Mesothelial cell of epicardium (in vitro differentiated cells): ENCODE measurements around the gene ARL3. TPM values are rescaled to one million over a fixed set of nuclear protein-coding genes. Genes with fewer than 3 reads are reported as not detected.

Experiments used
- DNase-seq, 2 experiments: peaks; one replicate each; pipeline ENCODE4 v3.0.0; 2021; ENCODE audit warnings: low spot score in 2 of 2; ENCODE audit not compliant: unreplicated experiment in 2 of 2
- H3K27ac Mint-ChIP-seq: 2 replicates; pipeline ENCODE4 v1.8.0; 2021; ENCODE audit warnings: mixed read lengths
- H3K27me3 Mint-ChIP-seq: 2 replicates; pipeline ENCODE4 v1.8.0; 2021; ENCODE audit warnings: low read depth, mixed read lengths
- H3K36me3 Mint-ChIP-seq: 2 replicates; pipeline ENCODE4 v1.8.0; 2021; ENCODE audit warnings: mixed read lengths
- H3K4me1 Mint-ChIP-seq: 2 replicates; pipeline ENCODE4 v1.8.0; 2021; ENCODE audit warnings: mixed read lengths
- H3K4me3 Mint-ChIP-seq: 2 replicates; pipeline ENCODE4 v1.8.0; 2021; ENCODE audit warnings: mild to moderate bottlenecking, moderate library complexity, mixed read lengths
- H3K9me3 Mint-ChIP-seq: 2 replicates; pipeline ENCODE4 v1.8.0; 2021; ENCODE audit warnings: mixed read lengths
- CTCF ChIP-seq: fragments of 200-600 bp; sonication (generic); IDR thresholded peaks from one replicate; pipeline ENCODE4 v1.5.0; 2021; ENCODE audit warnings: antibody characterized with exemption; ENCODE audit not compliant: unreplicated experiment
- total RNA-seq: library from RNA; stranded (reverse); gene quantifications from 3 replicates; pipeline ENCODE4 v1.2.1, GENCODE V29; 2021

ARL3 gene
- total RNA-seq, 1 donor from 2014 or later, result 13.9 TPM

- Mint-ChIP-seq H3K27me3 (no peaks in the 10 kb centered on the region), H3K4me3 (no peak overlapping the region), H3K9me3 (no peaks in the 10 kb centered on the region), H3K4me1 (peaks cover 51% of the 10 kb centered on the region), H3K27ac (peak overlapping the region; percentile 100), H3K36me3 (peaks cover 19% of the 10 kb centered on the region)
- no peak for TF ChIP-seq CTCF
- DNase-seq, result no peak
Observed at GRCh38 chr10:102626026-102626685, 88.0 kb downstream of the ARL3 start.

GRCh38 chr10:102624751-102625645 is 89.2 kb downstream of the ARL3 start:
- Mint-ChIP-seq H3K27ac (peak overlapping the region; percentile 100), H3K9me3 (no peaks in the 10 kb centered on the region), H3K4me1 (peaks cover 50% of the 10 kb centered on the region)

GRCh38 chr10:102624094-102624493 is 90.1 kb downstream of the ARL3 start:
- H3K4me1 Mint-ChIP-seq, result peaks cover 47% of the 10 kb centered on the region
- peaks cover 19% of the 10 kb centered on the region for H3K36me3 Mint-ChIP-seq
- H3K27me3 Mint-ChIP-seq, result no peaks in the 10 kb centered on the region
- DNase-seq, result no peak
- no peak for TF ChIP-seq CTCF
- H3K9me3 Mint-ChIP-seq, result no peaks in the 10 kb centered on the region
- H3K4me3 Mint-ChIP-seq, result no peak overlapping the region
- no peak overlapping the region for H3K27ac Mint-ChIP-seq

More at GRCh38 chr10:102624751-102625645, 89.2 kb downstream of the ARL3 start:
- DNase-seq, result no peak
- Mint-ChIP-seq H3K27me3 (no peaks in the 10 kb centered on the region), H3K4me3 (no peak overlapping the region), H3K36me3 (peaks cover 19% of the 10 kb centered on the region)
- no peak for TF ChIP-seq CTCF

Other genes with a start within 250 kb of the ARL3 start
- 91.5 to 93.6 TPM (median 91.7 TPM) in 3 replicates for gene ACTR1A, start 211.7 kb downstream of the ARL3 start, total RNA-seq
- gene SUFU, start 210.4 kb downstream of the ARL3 start, total RNA-seq, result 32.4 to 33.4 TPM (median 32.7 TPM) in 3 replicates
- 74.3 to 85.3 TPM (median 79.2 TPM) in 3 replicates for gene TRIM8, start 69.9 kb downstream of the ARL3 start, total RNA-seq
- 33.3 to 36.8 TPM (median 34.9 TPM) in 3 replicates for gene SFXN2, start 239 bp upstream of the ARL3 start, total RNA-seq
- gene WBP1L, start 29.6 kb upstream of the ARL3 start, total RNA-seq, result 56.3 to 56.7 TPM (median 56.3 TPM) in 3 replicates
- gene CYP17A1, start 123.0 kb upstream of the ARL3 start, total RNA-seq, result 0.54 to 1.1 TPM (median 0.81 TPM) in 3 replicates
- gene BORCS7, start 139.9 kb upstream of the ARL3 start, total RNA-seq, result 17.3 to 19.9 TPM (median 19.0 TPM) in 3 replicates
- 8.7 to 12.8 TPM (median 8.7 TPM) in 3 replicates for gene AS3MT, start 155.1 kb upstream of the ARL3 start, total RNA-seq
- gene CNNM2, start 203.9 kb upstream of the ARL3 start, total RNA-seq, result 10.9 to 12.5 TPM (median 11.4 TPM) in 3 replicates